ENCODE measurements around the gene AP3S2.

DNA sequence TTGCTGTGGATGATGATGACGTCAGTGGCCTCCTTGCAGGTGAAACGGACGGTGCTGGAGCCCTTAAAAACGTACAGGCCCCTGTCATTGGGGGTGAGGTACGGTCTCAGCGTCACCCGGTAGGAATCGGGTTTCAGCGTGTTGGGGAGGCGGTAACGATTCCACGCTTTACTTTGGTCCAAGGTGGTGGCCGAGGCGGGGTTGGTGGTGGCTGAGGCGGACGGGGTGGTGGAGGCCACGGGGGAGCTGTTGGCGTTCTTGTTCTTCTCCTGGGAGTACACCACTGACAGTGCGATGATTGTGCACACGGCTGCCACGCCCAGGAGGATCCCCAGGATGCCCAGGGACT is 87.6 kb downstream of the AP3S2 start:
- TF ChIP-seq, protein P1, sequence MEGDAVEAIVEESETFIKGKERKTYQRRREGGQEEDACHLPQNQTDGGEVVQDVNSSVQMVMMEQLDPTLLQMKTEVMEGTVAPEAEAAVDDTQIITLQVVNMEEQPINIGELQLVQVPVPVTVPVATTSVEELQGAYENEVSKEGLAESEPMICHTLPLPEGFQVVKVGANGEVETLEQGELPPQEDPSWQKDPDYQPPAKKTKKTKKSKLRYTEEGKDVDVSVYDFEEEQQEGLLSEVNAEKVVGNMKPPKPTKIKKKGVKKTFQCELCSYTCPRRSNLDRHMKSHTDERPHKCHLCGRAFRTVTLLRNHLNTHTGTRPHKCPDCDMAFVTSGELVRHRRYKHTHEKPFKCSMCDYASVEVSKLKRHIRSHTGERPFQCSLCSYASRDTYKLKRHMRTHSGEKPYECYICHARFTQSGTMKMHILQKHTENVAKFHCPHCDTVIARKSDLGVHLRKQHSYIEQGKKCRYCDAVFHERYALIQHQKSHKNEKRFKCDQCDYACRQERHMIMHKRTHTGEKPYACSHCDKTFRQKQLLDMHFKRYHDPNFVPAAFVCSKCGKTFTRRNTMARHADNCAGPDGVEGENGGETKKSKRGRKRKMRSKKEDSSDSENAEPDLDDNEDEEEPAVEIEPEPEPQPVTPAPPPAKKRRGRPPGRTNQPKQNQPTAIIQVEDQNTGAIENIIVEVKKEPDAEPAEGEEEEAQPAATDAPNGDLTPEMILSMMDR (IDR thresholded peaks at IDR 0.05): no peak
- no peak for TF ChIP-seq EZH2 (IDR thresholded peaks at IDR 0.05; ENCODE audit: borderline replicate concordance, insufficient read depth, low read depth, low read length, poor library complexity, severe bottlenecking)

Data from B cell (primary cell).